Kidney (tissue), 14 donors: Measurements from ENCODE around the gene SEPTIN1. TPM values are rescaled to one million over a fixed set of nuclear protein-coding genes. Genes with fewer than 3 reads are reported as not detected.
"Not testable (repeated sequence)": the region's sequence is repeated elsewhere in the genome, so short reads cannot be mapped to it uniquely, and the experiment has no call there.

Experiments
- DNase-seq, 5 donors: peaks; one replicate each; pipeline ENCODE4 v3.0.0-alpha.2; 2013 to 2020
- FAIRE-seq: peaks from 2 replicates; lab custom pipeline; 2012; peaks lifted over from hg19 to GRCh38; lab: Jason Lieb, UNC
- H3K27ac ChIP-seq, 2 donors: one replicate each; pipeline ENCODE4 v1.7.0; 2013; ENCODE audit warnings: low read depth in 2 of 2, low read length in 2 of 2, inconsistent platforms in 1 of 2
- H3K27me3 ChIP-seq: one replicate; pipeline ENCODE4 v1.7.1; 2013; ENCODE audit warnings: low read length, inconsistent platforms; ENCODE audit not compliant: control insufficient read depth, insufficient read depth
- H3K36me3 ChIP-seq, 3 donors: one replicate each; pipeline versions ENCODE4 v1.7.0 to v1.7.1; 2013; ENCODE audit warnings: low read length in 3 of 3, control low read depth in 1 of 3, inconsistent platforms in 1 of 3; ENCODE audit not compliant: insufficient read depth in 3 of 3, control insufficient read depth in 2 of 3
- H3K4me1 ChIP-seq, 3 donors: one replicate each; pipeline versions ENCODE4 v1.7.0 to v1.7.1; 2013; ENCODE audit warnings: low read length in 3 of 3, inconsistent platforms in 1 of 3, low read depth in 1 of 3; ENCODE audit not compliant: control insufficient read depth in 2 of 3, insufficient read depth in 2 of 3
- H3K4me3 ChIP-seq, 3 donors: one replicate each; pipeline versions ENCODE4 v1.7.0 to v1.8.1; 2013; ENCODE audit warnings: low read length in 3 of 3, control low read depth in 1 of 3, inconsistent platforms in 1 of 3
- H3K9ac ChIP-seq, 3 donors: one replicate each; pipeline versions ENCODE4 v1.7.0 to v1.7.1; 2013; ENCODE audit warnings: low read length in 3 of 3, control low read depth in 1 of 3, inconsistent platforms in 1 of 3
- H3K9me3 ChIP-seq, 3 donors: one replicate each; pipeline versions ENCODE4 v1.7.0 to v1.7.1; 2013; ENCODE audit warnings: low read length in 3 of 3, control low read depth in 1 of 3, inconsistent platforms in 1 of 3; ENCODE audit not compliant: control insufficient read depth in 2 of 3, insufficient read depth in 1 of 3
- CTCF ChIP-seq: IDR thresholded peaks from 3 replicates; pipeline ENCODE4 v1.5.1; 2012; ENCODE audit warnings: mild to moderate bottlenecking, moderate library complexity, borderline replicate concordance; ENCODE audit not compliant: insufficient read depth; ENCODE audit errors: extremely low read depth
- intact Hi-C: fragments of 100-400 bp; cut with DNase I; formaldehyde crosslinking; loops from one replicate; pipeline ENCODE4 v1.11.1; 2022
- polyA plus RNA-seq: library from polyadenylated mRNA; stranded (reverse); fragments of 350-450 nt; fragmentation: Illumina TruSeq; extraction: RNeasy Lipid Tissue Mini Kit (QIAGEN cat#74804); gene quantifications from one replicate; pipeline ENCODE4 v1.2.3, GENCODE V29; 2014; ENCODE audit warnings: low read depth, low replicate concordance; ENCODE audit not compliant: insufficient read depth
- total RNA-seq: library from RNA; stranded (reverse); fragmentation: NEBNext Ultra II Directional; extraction: Animal tissue kit (Norgen Biotek cat#: 25700); gene quantifications from one replicate; pipeline ENCODE4 v1.2.1, GENCODE V29; 2021
- donor health status: control.
- donor health status: control.
- donor health status: control.
- donor health status: control.
- donor health status: control.
- donor health status: DM: yes; HTN: yes; CAD: no.
- donor health status: Normal renal cell carcinoma (clear cell type).

The SEPTIN1 gene
- total and polyA plus RNA-seq, 2 donors from 2014 or later: 5.0 to 12.8 TPM

- DNase-seq (peak in 1 of 5 donors; percentile 56), FAIRE-seq (no peak)
- Histone ChIP-seq H3K27ac (no peak overlapping the region), H3K27me3 (no peaks in the 10 kb centered on the region), H3K4me3 (no peak overlapping the region), H3K9ac (no peak overlapping the region), H3K4me1 (peaks cover 0 to 9% (median 6%) of the 10 kb centered on the region in 3 donors), H3K36me3 (peaks cover 0 to 3% (median 0%) of the 10 kb centered on the region in 3 donors), H3K9me3 (no peaks in the 10 kb centered on the region)
- TF ChIP-seq CTCF: no peak
- intact Hi-C loops: no loop called here
Observed at GRCh38 chr16:30398661-30399434, 16.5 kb upstream of the SEPTIN1 start.

- no peak overlapping the region for H3K4me3 ChIP-seq
- H3K27me3 ChIP-seq: no peaks in the 10 kb centered on the region
- TF ChIP-seq CTCF: no peak
- DNase-seq: peak in 1 of 5 donors; percentile 54
- peaks cover 0 to 9% (median 6%) of the 10 kb centered on the region in 3 donors for H3K4me1 ChIP-seq
- intact Hi-C loops: no loop called here
- no peak overlapping the region for H3K27ac ChIP-seq
- H3K9ac ChIP-seq: no peak overlapping the region
- no peaks in the 10 kb centered on the region for H3K9me3 ChIP-seq
- no peak for FAIRE-seq
- peaks cover 0 to 3% (median 0%) of the 10 kb centered on the region in 3 donors for H3K36me3 ChIP-seq
Observed at GRCh38 chr16:30397776-30398660, 15.7 kb upstream of the SEPTIN1 start.

- TF ChIP-seq CTCF: no peak
- Histone ChIP-seq H3K27ac (no peak overlapping the region), H3K9ac (no peak overlapping the region), H3K4me3 (no peak overlapping the region), H3K27me3 (no peaks in the 10 kb centered on the region), H3K9me3 (no peaks in the 10 kb centered on the region), H3K36me3 (peaks cover 0 to 3% (median 0%) of the 10 kb centered on the region in 3 donors), H3K4me1 (peaks cover 0 to 9% (median 6%) of the 10 kb centered on the region in 3 donors)
- FAIRE-seq: no peak
- intact Hi-C loops: no loop called here
- no peak for DNase-seq
Observed at GRCh38 chr16:30397056-30397455, 14.7 kb upstream of the SEPTIN1 start.

- H3K27ac ChIP-seq, intact Hi-C loops, H3K27me3 ChIP-seq, H3K36me3 ChIP-seq, H3K4me1 ChIP-seq, FAIRE-seq, H3K9ac ChIP-seq, H3K9me3 ChIP-seq, DNase-seq: not testable (repeated sequence)
- peak overlapping the region in 1 of 3 donors; percentile 76 for H3K4me3 ChIP-seq
Observed at GRCh38 chr16:30396627-30397026, 14.3 kb upstream of the SEPTIN1 start.
